IMR-90 (cell line): ENCODE measurements around the gene NEGR1. TPM values are rescaled to one million over a fixed set of nuclear protein-coding genes. Genes with fewer than 3 reads are reported as not detected.

Experiments
- ATAC-seq: fragments of 200-7000 bp; cut with Tn5 transposase; 2 replicates; pipeline ENCODE4 v1.9.1; 2020; ENCODE audit warnings: low read depth, mild to moderate bottlenecking, moderate library complexity
- BruUV-seq: library from RNA; stranded (reverse); fragments of 400-500 nt; replicated peaks from 2 replicates; lab custom pipeline; 2021; lab: Mats Ljungman, UMichigan
- CTCF ChIA-PET: fragments of 300-600 bp; formaldehyde crosslinking; extraction: SDS; loops from one replicate; lab custom pipeline; 2021; ENCODE audit warnings: antibody characterized with exemption; lab: Yijun Ruan, JAX
- POLR2A ChIA-PET: fragments of 300-600 bp; sonication (Branson Sonifier 250); formaldehyde crosslinking; loops from one replicate; lab custom pipeline; 2022; ENCODE audit warnings: antibody characterized with exemption; ENCODE audit not compliant: unreplicated experiment; lab: Charles Lee
- DNase-seq: peaks from one replicate; pipeline ENCODE4 v3.0.0; 2013
- H2AFZ ChIP-seq: replicated peaks from 2 replicates; pipeline ENCODE3; 2013; ENCODE audit warnings: low read length, mild to moderate bottlenecking; ENCODE audit not compliant: poor library complexity
- H2AK5ac ChIP-seq: 2 replicates; pipeline ENCODE4 v1.6.1; 2013; ENCODE audit warnings: low read depth, low read length, inconsistent platforms
- H2AK9ac ChIP-seq: replicated peaks from 2 replicates; pipeline ENCODE3; 2013; ENCODE audit warnings: mild to moderate bottlenecking, low read depth, low read length, moderate library complexity; ENCODE audit not compliant: poor library complexity
- H2BK120ac ChIP-seq: 2 replicates; pipeline ENCODE4 v1.6.1; 2013; ENCODE audit warnings: low read depth, low read length, inconsistent platforms
- H2BK15ac ChIP-seq: 3 replicates; pipeline ENCODE4 v1.6.1; 2013; ENCODE audit warnings: low read depth, low read length, inconsistent platforms
- H2BK20ac ChIP-seq: 2 replicates; pipeline ENCODE4 v1.6.1; 2013; ENCODE audit warnings: low read depth, mild to moderate bottlenecking, inconsistent platforms, low read length, moderate library complexity
- H2BK5ac ChIP-seq: 2 replicates; pipeline ENCODE4 v1.6.1; 2013; ENCODE audit warnings: mild to moderate bottlenecking, low read depth, low read length, inconsistent platforms; ENCODE audit not compliant: poor library complexity, severe bottlenecking
- H3K14ac ChIP-seq: replicated peaks from 2 replicates; pipeline ENCODE4 v1.6.1; 2013; ENCODE audit warnings: low read depth, low read length, inconsistent platforms
- H3K18ac ChIP-seq: 2 replicates; pipeline ENCODE4 v1.6.1; 2013; ENCODE audit warnings: low read depth, low read length, control low read depth
- H3K23ac ChIP-seq: 2 replicates; pipeline ENCODE4 v1.6.1; 2013; ENCODE audit warnings: low read depth, low read length, inconsistent platforms
- H3K27ac ChIP-seq: 2 replicates; pipeline ENCODE4 v1.5.1; 2013; ENCODE audit warnings: mild to moderate bottlenecking, control low read depth, low read length; ENCODE audit not compliant: insufficient read depth
- H3K27me3 ChIP-seq: 2 replicates; pipeline ENCODE4 v1.6.1; 2013; ENCODE audit warnings: low read length; ENCODE audit not compliant: control insufficient read depth, insufficient read depth
- H3K36me3 ChIP-seq: 2 replicates; pipeline ENCODE4 v1.6.1; 2013; ENCODE audit warnings: low read length, mixed read lengths; ENCODE audit not compliant: control insufficient read depth, insufficient read depth
- H3K4ac ChIP-seq: 2 replicates; pipeline ENCODE4 v1.6.1; 2013; ENCODE audit warnings: low read depth, low read length, inconsistent platforms
- H3K4me1 ChIP-seq: 2 replicates; pipeline ENCODE4 v1.6.1; 2013; ENCODE audit warnings: low read length, mixed read lengths; ENCODE audit not compliant: control insufficient read depth, insufficient read depth
- H3K4me2 ChIP-seq: 2 replicates; pipeline ENCODE4 v1.6.1; 2013; ENCODE audit warnings: low read depth, mild to moderate bottlenecking, control low read depth, low read length, moderate library complexity
- H3K4me3 ChIP-seq: 2 replicates; pipeline ENCODE4 v1.5.1; 2013; ENCODE audit warnings: low read depth, mild to moderate bottlenecking, control low read depth, low read length, moderate library complexity; ENCODE audit not compliant: insufficient read depth
- H3K56ac ChIP-seq: 2 replicates; pipeline ENCODE4 v1.6.1; 2013; ENCODE audit warnings: low read length, inconsistent platforms; ENCODE audit not compliant: insufficient read depth; ENCODE audit errors: extremely low read depth
- H3K79me1 ChIP-seq, 2 experiments: 2 replicates each; pipeline ENCODE4 v1.6.1; 2013; ENCODE audit warnings: low read length in 2 of 2, inconsistent platforms in 1 of 2, low read depth in 1 of 2
- H3K9ac ChIP-seq: 2 replicates; pipeline ENCODE4 v1.6.1; 2013; ENCODE audit warnings: low read depth, low read length, control low read depth
- H3K9me1 ChIP-seq: 2 replicates; pipeline ENCODE4 v1.6.1; 2013; ENCODE audit warnings: low read length, inconsistent platforms; ENCODE audit not compliant: insufficient read depth
- H3K9me3 ChIP-seq: 2 replicates; pipeline ENCODE4 v1.6.1; 2013; ENCODE audit warnings: low read length; ENCODE audit not compliant: control insufficient read depth, insufficient read depth
- H4K20me1 ChIP-seq: 2 replicates; pipeline ENCODE4 v1.6.1; 2013; ENCODE audit warnings: low read length, inconsistent platforms; ENCODE audit not compliant: insufficient read depth
- H4K5ac ChIP-seq: 2 replicates; pipeline ENCODE4 v1.6.1; 2013; ENCODE audit warnings: mild to moderate bottlenecking, low read depth, low read length, control low read depth
- H4K8ac ChIP-seq, 2 experiments: 2 replicates each; pipeline ENCODE4 v1.6.1; 2013; ENCODE audit warnings: low read depth in 2 of 2, low read length in 2 of 2, control low read depth in 1 of 2, inconsistent platforms in 1 of 2
- H4K91ac ChIP-seq: 2 replicates; pipeline ENCODE4 v1.6.1; 2013; ENCODE audit warnings: low read depth, low read length, inconsistent platforms; ENCODE audit not compliant: insufficient read depth
- BHLHE40 ChIP-seq: fragments of 150-350 bp; IDR thresholded peaks from 2 replicates; pipeline ENCODE4 v1.6.1; 2016; ENCODE audit warnings: mild to moderate bottlenecking, low read depth, low read length
- CEBPB ChIP-seq: IDR thresholded peaks from 2 replicates; pipeline ENCODE4 v1.6.1; 2012; ENCODE audit warnings: low read depth, low read length, improper control_type of control experiment
- CHD1 ChIP-seq: IDR thresholded peaks from 2 replicates; pipeline ENCODE4 v1.6.1; 2012; ENCODE audit warnings: low read depth, low read length, improper control_type of control experiment
- FOS ChIP-seq: fragments of 150-350 bp; IDR thresholded peaks from 2 replicates; pipeline ENCODE4 v1.6.1; 2016; ENCODE audit warnings: low read depth, low read length
- MAFK ChIP-seq: IDR thresholded peaks from 2 replicates; pipeline ENCODE4 v1.6.1; 2012; ENCODE audit warnings: low read depth, low read length, improper control_type of control experiment
- MAZ ChIP-seq: IDR thresholded peaks from 2 replicates; pipeline ENCODE4 v1.6.1; 2012; ENCODE audit warnings: low read depth, mild to moderate bottlenecking, low read length, improper control_type of control experiment, moderate library complexity, borderline replicate concordance
- NFE2L2 ChIP-seq: fragments of 150-350 bp; IDR thresholded peaks from 2 replicates; pipeline ENCODE4 v1.6.1; 2016; ENCODE audit warnings: low read depth, mild to moderate bottlenecking, low read length
- POLR2A ChIP-seq: IDR thresholded peaks from 2 replicates; pipeline ENCODE4 v1.6.1; 2012; ENCODE audit warnings: mild to moderate bottlenecking, low read depth, low read length
- RAD21 ChIP-seq: IDR thresholded peaks from 2 replicates; pipeline ENCODE4 v1.6.1; 2012; ENCODE audit warnings: low read length, improper control_type of control experiment
- SMC3 ChIP-seq: fragments of 150-350 bp; IDR thresholded peaks from 2 replicates; pipeline ENCODE4 v1.6.1; 2016; ENCODE audit warnings: low read depth, mild to moderate bottlenecking, antibody characterized with exemption, low read length, moderate library complexity
- WGBS, 2 experiments: methylation state at CpG; one replicate each; pipeline versions ENCODE4 v1.1.5 to v1.1.7; 2013; ENCODE audit warnings: missing lambda C conversion rate in 2 of 2; ENCODE audit not compliant: insufficient read length in 1 of 2; ENCODE audit errors: extremely low coverage in 2 of 2; 5-methylcytosine and 5-hydroxymethylcytosine counted together
- dilution Hi-C: fragments of 300-500 bp; cut with HindIII; formaldehyde crosslinking; loops from one replicate; pipeline ENCODE4 v1.14.3; 2018; ENCODE audit warnings: low sequenced_read_pairs; ENCODE audit not compliant: unreplicated experiment
- in situ Hi-C: fragments of 300-500 bp; cut with MboI; formaldehyde crosslinking; loops from 3 replicates; pipeline ENCODE4 v1.14.3; 2019; ENCODE audit warnings: low sequenced_read_pairs, inconsistent platforms, mixed read lengths
- intact Hi-C: fragments of 100-400 bp; cut with micrococcal nuclease; formaldehyde crosslinking; loops from 2 replicates; pipeline ENCODE4 v1.10.0; 2022
- polyA plus RNA-seq, 3 experiments: library from polyadenylated mRNA; depleted of rRNA; stranded (reverse); fragments of >200 nt; gene quantifications; 2 replicates each; pipeline ENCODE4 v1.2.3, GENCODE V29; 2012; ENCODE audit warnings: low replicate concordance in 1 of 3
- total RNA-seq: library from RNA; depleted of rRNA; stranded (reverse); fragments of >200 nt; gene quantifications from 2 replicates; pipeline ENCODE4 v1.2.3, GENCODE V29; 2012
- TF ChIP-seq, protein P1 (sequence below): fragments of 150-350 bp; IDR thresholded peaks from 2 replicates; pipeline ENCODE4 v1.6.1; 2016; ENCODE audit warnings: low read depth, mild to moderate bottlenecking, low read length, moderate library complexity, borderline replicate concordance
- TF ChIP-seq, protein P2 (sequence below): conservative IDR thresholded peaks from 2 replicates; pipeline ENCODE4 v1.5.1; 2012; ENCODE audit warnings: mild to moderate bottlenecking, low read depth, low read length, improper control_type of control experiment

The NEGR1 gene
- total and polyA plus RNA-seq, 2 of the 4 experiments (the other 2 are of a cell fraction) = 5.1 to 9.1 TPM

DNA sequence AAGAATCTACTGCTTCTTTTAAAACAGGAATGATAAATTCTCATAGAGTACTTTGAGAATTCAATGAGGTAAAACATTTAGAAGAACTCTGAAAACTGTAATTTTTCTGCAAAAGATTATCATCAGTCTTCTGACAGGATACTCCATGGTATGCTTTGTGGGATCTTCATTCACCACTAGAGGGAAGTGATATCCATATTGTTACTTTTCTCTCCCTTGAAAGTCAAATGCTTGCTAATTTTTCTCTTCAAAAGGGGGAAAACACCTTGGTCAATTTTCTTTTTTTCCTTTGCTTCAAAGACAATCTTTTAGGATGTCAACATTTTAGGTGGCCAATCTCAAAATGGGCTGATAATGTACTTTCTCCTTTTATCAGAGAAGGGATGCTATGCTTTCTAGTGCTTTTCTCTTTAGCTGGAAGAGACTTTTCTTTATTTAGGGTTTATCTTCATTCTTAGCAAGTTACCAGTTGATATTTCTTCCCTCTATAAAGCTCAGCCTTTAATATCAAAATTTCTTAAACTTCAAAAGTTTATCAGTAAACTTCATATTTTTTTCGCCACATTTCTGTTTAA is 95.5 kb downstream of the NEGR1 start:
- Histone ChIP-seq H3K27ac (no peak overlapping the region), H2BK120ac (no peak overlapping the region), H4K5ac (no peak overlapping the region), H3K36me3 (no peaks in the 10 kb centered on the region), H3K18ac (no peak overlapping the region), H3K9ac (no peak overlapping the region), H2AFZ (no peak overlapping the region), H2AK5ac (no peak overlapping the region), H3K14ac (no peak overlapping the region), H3K23ac (no peak overlapping the region), H2BK15ac (no peak overlapping the region), H3K9me3 (no peaks in the 10 kb centered on the region), H3K9me1 (peaks cover 2% of the 10 kb centered on the region; the same call in 1 of the 2 replicates), H3K4me1 (peaks cover 6% of the 10 kb centered on the region), H3K79me1 (peaks cover 0 to 3% of the 10 kb centered on the region in 2 experiments; a peak in 1 of 4 replicates), H3K56ac (no peak overlapping the region), H2BK20ac (no peak overlapping the region), H4K20me1 (no peaks in the 10 kb centered on the region), H3K4ac (no peak overlapping the region), H2BK5ac (no peak overlapping the region), H3K4me3 (no peak overlapping the region), H4K8ac (no peak overlapping the region), H4K91ac (no peak overlapping the region), H3K4me2 (no peak overlapping the region), H3K27me3 (no peaks in the 10 kb centered on the region), H2AK9ac (no peak overlapping the region)
- no TSS peak for BruUV-seq
- 100% methylated on average over 1 of the region's 1 CpG; no CpG with 5 or more reads in 1 of the 2 experiments for WGBS, 2 experiments
- intact Hi-C loops = loop anchor here (2.0 to 5.0 kb wide), 3 partner anchors 96 to 600 kb away; partner anchors contain the start of gene NEGR1
- ATAC-seq (peak; percentile 60), DNase-seq (peak; percentile 38)
- POLR2A ChIA-PET = no interaction called here
- dilution Hi-C loops = no loop called here
- in situ Hi-C loops = no loop called here
- TF ChIP-seq, protein P1, sequence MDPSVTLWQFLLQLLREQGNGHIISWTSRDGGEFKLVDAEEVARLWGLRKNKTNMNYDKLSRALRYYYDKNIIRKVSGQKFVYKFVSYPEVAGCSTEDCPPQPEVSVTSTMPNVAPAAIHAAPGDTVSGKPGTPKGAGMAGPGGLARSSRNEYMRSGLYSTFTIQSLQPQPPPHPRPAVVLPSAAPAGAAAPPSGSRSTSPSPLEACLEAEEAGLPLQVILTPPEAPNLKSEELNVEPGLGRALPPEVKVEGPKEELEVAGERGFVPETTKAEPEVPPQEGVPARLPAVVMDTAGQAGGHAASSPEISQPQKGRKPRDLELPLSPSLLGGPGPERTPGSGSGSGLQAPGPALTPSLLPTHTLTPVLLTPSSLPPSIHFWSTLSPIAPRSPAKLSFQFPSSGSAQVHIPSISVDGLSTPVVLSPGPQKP = no peak
- TF ChIP-seq BHLHE40 (no peak), SMC3 (peak; percentile 55), POLR2A (no peak), NFE2L2 (no peak), CHD1 (no peak), MAZ (no peak), MAFK (no peak), FOS (no peak), RAD21 (peak; percentile 74), CEBPB (no peak)
- TF ChIP-seq, protein P2, sequence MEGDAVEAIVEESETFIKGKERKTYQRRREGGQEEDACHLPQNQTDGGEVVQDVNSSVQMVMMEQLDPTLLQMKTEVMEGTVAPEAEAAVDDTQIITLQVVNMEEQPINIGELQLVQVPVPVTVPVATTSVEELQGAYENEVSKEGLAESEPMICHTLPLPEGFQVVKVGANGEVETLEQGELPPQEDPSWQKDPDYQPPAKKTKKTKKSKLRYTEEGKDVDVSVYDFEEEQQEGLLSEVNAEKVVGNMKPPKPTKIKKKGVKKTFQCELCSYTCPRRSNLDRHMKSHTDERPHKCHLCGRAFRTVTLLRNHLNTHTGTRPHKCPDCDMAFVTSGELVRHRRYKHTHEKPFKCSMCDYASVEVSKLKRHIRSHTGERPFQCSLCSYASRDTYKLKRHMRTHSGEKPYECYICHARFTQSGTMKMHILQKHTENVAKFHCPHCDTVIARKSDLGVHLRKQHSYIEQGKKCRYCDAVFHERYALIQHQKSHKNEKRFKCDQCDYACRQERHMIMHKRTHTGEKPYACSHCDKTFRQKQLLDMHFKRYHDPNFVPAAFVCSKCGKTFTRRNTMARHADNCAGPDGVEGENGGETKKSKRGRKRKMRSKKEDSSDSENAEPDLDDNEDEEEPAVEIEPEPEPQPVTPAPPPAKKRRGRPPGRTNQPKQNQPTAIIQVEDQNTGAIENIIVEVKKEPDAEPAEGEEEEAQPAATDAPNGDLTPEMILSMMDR = peak; percentile 63
- CTCF ChIA-PET = interaction anchor here (0.8 to 1.6 kb wide), 3 partner anchors 12 to 97 kb away, joined by 3 to 5 read pairs (median 4); no protein-coding TSS in a partner anchor
